ENCODE measurements around the gene UBXN6.

The UBXN6 gene

DNA sequence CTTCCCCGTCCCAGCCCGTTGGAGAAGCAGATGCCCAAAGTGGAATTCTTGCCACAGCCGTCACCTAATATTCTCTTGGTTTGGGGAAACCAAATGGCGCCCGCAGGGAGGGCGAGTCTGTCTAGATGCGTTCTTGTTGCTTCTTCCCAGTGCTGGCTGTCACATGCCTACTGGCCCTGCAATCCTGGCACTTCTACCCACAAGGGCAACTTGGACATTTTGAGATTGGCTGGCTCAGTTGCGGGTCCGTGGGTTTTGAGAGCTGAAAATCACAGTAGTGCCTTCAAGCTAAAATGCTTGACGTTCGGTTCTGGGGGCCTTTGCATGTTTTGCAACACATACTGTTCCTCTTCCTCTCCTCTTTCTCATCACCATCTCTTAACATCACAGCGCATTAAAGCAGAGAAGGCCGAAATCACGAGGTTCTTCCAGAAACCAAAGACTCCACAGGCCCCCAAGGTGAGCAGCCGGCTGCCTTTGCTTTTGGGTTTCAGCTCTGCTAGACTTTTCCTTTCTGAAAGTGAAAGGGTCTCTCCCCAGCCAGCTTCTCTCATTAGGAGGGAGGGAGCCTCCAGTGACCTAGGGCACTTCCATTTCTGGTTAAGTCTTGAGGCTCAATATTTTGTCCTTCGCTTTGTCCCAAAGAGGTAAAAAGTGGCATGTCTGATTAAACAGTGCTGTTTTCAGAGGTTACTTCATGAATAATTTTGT, 34.0 kb downstream of the UBXN6 start:
- no peak overlapping the region for H3K4me2 ChIP-seq
- no peaks in the 10 kb centered on the region for H3K27me3 ChIP-seq (ENCODE audit: insufficient read depth, low read depth)

DNA sequence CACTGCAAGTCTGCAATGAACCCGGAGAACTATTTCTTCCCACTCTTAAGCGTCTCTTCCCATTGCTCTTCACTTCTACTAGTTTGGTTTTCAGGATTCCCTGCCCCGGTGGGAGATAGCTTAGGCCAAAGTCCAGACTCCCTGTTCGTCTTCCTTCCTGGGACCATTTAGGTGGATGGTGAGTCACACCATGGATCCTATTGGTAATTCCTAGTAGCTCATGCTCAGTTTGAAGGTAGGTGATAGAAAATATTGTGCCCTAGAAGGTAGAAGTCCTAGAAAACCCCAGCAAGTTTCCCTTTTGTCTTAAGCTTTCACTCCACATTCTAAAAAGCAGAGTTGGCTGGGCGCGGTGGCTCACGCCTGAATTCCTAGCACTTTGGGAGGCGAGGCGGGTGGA, 41.3 kb downstream of the UBXN6 start:
- Histone ChIP-seq H3K4me2 (no peak overlapping the region), H3K4me3 (IDR thresholded peaks at IDR 0.05; ENCODE audit: insufficient read depth, low read depth, low read length) (no peak overlapping the region), H4K20me1 (ENCODE audit: insufficient read depth) (0 out of 2 replicates have a peak, but pooled peaks cover 6% of the 10 kb centered on the region), H2AFZ (ENCODE audit: low read depth) (no peak overlapping the region), H3K79me2 (ENCODE audit: insufficient read depth, low read depth) (peaks cover 37% of the 10 kb centered on the region; the same call in 1 of the 2 replicates), H3K4me1 (ENCODE audit: low read depth, poor library complexity, severe bottlenecking) (no peaks in the 10 kb centered on the region), H3K9ac (no peak overlapping the region), H3K27me3 (ENCODE audit: insufficient read depth, low read depth) (no peaks in the 10 kb centered on the region), H3K36me3 (ENCODE audit: insufficient read depth) (peaks cover 11% of the 10 kb centered on the region; the same call in 1 of the 2 replicates), H3K27ac (no peak overlapping the region)
- TF ChIP-seq, protein P1, sequence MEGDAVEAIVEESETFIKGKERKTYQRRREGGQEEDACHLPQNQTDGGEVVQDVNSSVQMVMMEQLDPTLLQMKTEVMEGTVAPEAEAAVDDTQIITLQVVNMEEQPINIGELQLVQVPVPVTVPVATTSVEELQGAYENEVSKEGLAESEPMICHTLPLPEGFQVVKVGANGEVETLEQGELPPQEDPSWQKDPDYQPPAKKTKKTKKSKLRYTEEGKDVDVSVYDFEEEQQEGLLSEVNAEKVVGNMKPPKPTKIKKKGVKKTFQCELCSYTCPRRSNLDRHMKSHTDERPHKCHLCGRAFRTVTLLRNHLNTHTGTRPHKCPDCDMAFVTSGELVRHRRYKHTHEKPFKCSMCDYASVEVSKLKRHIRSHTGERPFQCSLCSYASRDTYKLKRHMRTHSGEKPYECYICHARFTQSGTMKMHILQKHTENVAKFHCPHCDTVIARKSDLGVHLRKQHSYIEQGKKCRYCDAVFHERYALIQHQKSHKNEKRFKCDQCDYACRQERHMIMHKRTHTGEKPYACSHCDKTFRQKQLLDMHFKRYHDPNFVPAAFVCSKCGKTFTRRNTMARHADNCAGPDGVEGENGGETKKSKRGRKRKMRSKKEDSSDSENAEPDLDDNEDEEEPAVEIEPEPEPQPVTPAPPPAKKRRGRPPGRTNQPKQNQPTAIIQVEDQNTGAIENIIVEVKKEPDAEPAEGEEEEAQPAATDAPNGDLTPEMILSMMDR (conservative IDR thresholded peaks at IDR 0.05; ENCODE audit: low read depth, low read length) = no peak

More for the DNA sequence above, 34.0 kb downstream of the UBXN6 start:
- Histone ChIP-seq H2AFZ (ENCODE audit: low read depth) (no peak overlapping the region), H3K9ac (no peak overlapping the region), H4K20me1 (ENCODE audit: insufficient read depth) (no peaks in the 10 kb centered on the region), H3K4me3 (IDR thresholded peaks at IDR 0.05; ENCODE audit: insufficient read depth, low read depth, low read length) (no peak overlapping the region), H3K4me1 (ENCODE audit: low read depth, poor library complexity, severe bottlenecking) (peaks cover 13% of the 10 kb centered on the region), H3K79me2 (ENCODE audit: insufficient read depth, low read depth) (no peaks in the 10 kb centered on the region), H3K27ac (no peak overlapping the region), H3K36me3 (ENCODE audit: insufficient read depth) (peaks cover 5% of the 10 kb centered on the region; the same call in 1 of the 2 replicates)
- TF ChIP-seq, protein P1 (conservative IDR thresholded peaks at IDR 0.05; ENCODE audit: low read depth, low read length) = no peak

- Histone ChIP-seq H3K27me3 (ENCODE audit: insufficient read depth, low read depth) (no peaks in the 10 kb centered on the region), H3K4me1 (ENCODE audit: low read depth, poor library complexity, severe bottlenecking) (no peaks in the 10 kb centered on the region), H3K9ac (no peak overlapping the region), H3K79me2 (ENCODE audit: insufficient read depth, low read depth) (peaks cover 43% of the 10 kb centered on the region; the same call in 1 of the 2 replicates), H3K4me3 (IDR thresholded peaks at IDR 0.05; ENCODE audit: insufficient read depth, low read depth, low read length) (no peak overlapping the region), H3K27ac (no peak overlapping the region), H3K36me3 (ENCODE audit: insufficient read depth) (peaks cover 11% of the 10 kb centered on the region; the same call in 1 of the 2 replicates), H2AFZ (ENCODE audit: low read depth) (no peak overlapping the region), H3K4me2 (no peak overlapping the region), H4K20me1 (ENCODE audit: insufficient read depth) (0 out of 2 replicates have a peak, but pooled peaks cover 6% of the 10 kb centered on the region)
- TF ChIP-seq, protein P1 (conservative IDR thresholded peaks at IDR 0.05; ENCODE audit: low read depth, low read length) = no peak
Measured at GRCh38 chr19:4415352-4415751, 42.2 kb downstream of the UBXN6 start.

DNA sequence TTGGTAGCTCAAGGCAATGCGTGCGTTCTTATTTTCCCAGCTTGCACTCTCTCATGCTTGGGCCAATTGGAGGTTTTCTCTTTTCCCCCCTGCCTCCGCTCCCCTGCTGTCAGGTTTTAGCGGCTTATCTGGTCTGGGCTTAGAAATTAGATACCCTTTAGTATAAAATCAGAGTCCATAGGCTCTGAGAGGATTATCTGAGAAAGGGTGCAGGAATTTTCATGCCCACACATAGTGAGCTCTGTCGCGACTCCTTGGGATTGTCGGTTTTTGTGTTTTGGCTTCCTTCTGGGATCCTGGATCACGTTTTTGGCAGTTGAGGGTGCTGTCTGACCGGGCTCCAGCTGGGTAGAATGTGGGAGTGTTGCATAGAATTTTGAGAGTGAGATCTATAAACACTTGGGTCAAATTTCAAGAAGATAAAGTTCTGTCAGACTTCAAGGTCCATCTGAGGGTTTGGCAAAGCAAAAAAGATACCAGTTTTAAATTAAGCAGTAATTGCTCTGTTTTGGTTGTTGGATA, 42.7 kb downstream of the UBXN6 start:
- Histone ChIP-seq H3K36me3 (ENCODE audit: insufficient read depth) (peaks cover 11% of the 10 kb centered on the region; the same call in 1 of the 2 replicates), H2AFZ (ENCODE audit: low read depth) (no peak overlapping the region), H4K20me1 (ENCODE audit: insufficient read depth) (0 out of 2 replicates have a peak, but pooled peaks cover 6% of the 10 kb centered on the region), H3K4me3 (IDR thresholded peaks at IDR 0.05; ENCODE audit: insufficient read depth, low read depth, low read length) (no peak overlapping the region), H3K9ac (no peak overlapping the region), H3K4me2 (no peak overlapping the region), H3K27ac (no peak overlapping the region), H3K27me3 (ENCODE audit: insufficient read depth, low read depth) (no peaks in the 10 kb centered on the region), H3K79me2 (ENCODE audit: insufficient read depth, low read depth) (peaks cover 47% of the 10 kb centered on the region; the same call in 1 of the 2 replicates), H3K4me1 (ENCODE audit: low read depth, poor library complexity, severe bottlenecking) (no peaks in the 10 kb centered on the region)
- TF ChIP-seq, protein P1 (conservative IDR thresholded peaks at IDR 0.05; ENCODE audit: low read depth, low read length) = no peak
